Mononuclear cell (primary cell): ENCODE measurements around the gene FBLL1. TPM values are rescaled to one million over a fixed set of nuclear protein-coding genes. Genes with fewer than 3 reads are reported as not detected.

ENCODE experiments used
- H3K27me3 ChIP-seq: 2 replicates; pipeline ENCODE4 v1.6.0; 2011; ENCODE audit warnings: low read length, control low read depth; ENCODE audit not compliant: insufficient read depth
- H3K4me1 ChIP-seq: 2 replicates; pipeline ENCODE4 v1.5.1; 2011; ENCODE audit warnings: mild to moderate bottlenecking, low read length, control low read depth; ENCODE audit not compliant: insufficient read depth
- H3K4me3 ChIP-seq: 2 replicates; pipeline ENCODE4 v1.5.1; 2011; ENCODE audit warnings: mild to moderate bottlenecking, low read length, moderate library complexity
- H3K9me3 ChIP-seq: 2 replicates; pipeline ENCODE4 v1.5.1; 2011; ENCODE audit warnings: low read depth, mild to moderate bottlenecking, control low read depth, low read length
- total RNA-seq: library from RNA; depleted of rRNA; stranded (reverse); fragments of >200 nt; gene quantifications from one replicate; pipeline ENCODE4 v1.2.3, GENCODE V29; 2012

The FBLL1 gene
- not detected for total RNA-seq

DNA sequence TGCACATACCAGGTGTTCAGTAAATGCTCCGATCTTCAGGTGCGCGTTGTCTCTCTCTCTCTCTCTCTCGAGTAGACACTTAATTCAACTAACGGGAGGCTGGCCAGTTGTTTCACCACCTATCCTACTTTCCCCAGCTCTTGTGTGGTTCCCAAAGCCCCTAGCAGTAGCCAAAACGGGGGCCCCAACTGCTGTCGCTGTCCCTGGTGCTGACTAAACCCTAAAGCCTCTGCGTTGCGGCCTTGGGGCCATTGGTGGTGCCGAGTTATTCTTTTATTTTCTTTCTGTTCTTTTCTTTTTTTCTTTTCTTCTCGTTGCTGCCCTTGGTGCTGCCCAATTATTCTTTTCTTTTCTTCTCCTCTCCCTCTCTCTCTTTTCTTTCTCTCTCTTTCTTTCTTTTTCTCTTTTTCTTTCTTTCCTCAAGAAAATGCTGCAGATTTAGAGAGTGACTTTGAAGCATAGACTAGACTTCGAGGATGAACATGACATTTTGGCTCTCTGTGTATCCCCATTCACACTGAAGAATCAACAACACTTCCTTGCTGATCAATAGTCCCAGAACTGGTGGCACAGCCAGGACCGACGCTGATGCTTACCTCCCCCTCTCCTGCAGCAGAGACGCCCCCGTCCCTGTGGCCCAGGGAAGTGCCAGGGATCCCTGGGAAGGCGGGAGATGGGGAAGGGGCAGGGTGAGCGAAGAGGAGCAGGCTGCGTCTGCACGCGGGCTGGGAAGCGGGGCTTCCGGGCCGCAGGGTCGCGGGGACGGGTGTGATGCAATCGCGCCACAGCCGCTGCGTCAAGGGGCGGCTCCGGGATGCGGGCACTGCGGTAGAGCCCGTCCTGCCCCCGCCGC is at the start of gene FBLL1:
FBLL1 (plus strand) TSS at position 785 of the 853 bp plus-strand sequence. CDS start 200 bp downstream, outside the sequence.
- Histone ChIP-seq H3K9me3 (no peaks in the 10 kb centered on the region), H3K27me3 (peaks cover 40% of the 10 kb centered on the region), H3K4me1 (no peaks in the 10 kb centered on the region), H3K4me3 (no peak within 1 kb of the TSS)

DNA sequence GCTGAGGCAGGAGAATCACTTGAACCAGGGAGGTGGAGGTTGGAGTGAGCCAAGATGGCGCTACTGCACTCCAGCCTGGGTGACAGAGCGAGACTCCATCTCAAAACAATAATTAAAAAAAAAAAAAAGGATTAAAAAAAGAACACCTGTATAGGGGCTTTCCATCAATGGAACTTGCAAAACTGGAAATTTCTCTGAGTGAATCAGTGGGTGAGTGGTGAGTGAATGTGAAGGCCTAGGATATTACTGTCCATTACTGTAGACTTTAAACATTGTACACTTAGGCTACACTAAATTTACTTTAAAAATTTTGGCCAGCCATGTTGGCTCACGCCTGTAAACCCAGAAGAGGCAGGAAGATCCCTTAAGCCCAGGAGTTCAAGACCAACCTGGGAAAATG is 48.5 kb upstream of the FBLL1 start:
- H3K4me1 ChIP-seq: no peaks in the 10 kb centered on the region
- no peaks in the 10 kb centered on the region for H3K9me3 ChIP-seq
- H3K27me3 ChIP-seq: no peaks in the 10 kb centered on the region
- H3K4me3 ChIP-seq: no peak overlapping the region

DNA sequence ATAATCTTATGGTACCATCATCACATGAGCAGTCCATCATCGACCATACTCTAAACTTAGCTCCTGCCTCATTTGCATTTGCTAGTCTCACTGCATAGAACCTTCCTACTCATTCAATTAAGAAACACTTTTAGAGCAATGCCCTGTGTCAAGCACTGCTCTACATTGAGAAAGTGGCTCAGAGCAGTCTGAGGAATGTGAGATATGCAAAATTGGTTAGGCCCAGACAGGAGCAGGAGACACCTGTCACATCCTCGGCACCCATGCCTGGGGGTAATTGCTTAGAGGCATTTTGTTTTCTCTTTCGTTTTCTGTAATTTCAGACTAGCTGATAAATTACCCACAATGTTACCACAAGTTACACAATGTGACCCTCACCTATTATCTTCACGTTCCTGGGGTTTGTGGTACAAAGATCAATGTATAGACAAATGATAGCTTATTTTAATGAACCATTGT is 47.7 kb upstream of the FBLL1 start:
- Histone ChIP-seq H3K27me3 (no peaks in the 10 kb centered on the region), H3K4me3 (no peak overlapping the region), H3K9me3 (no peaks in the 10 kb centered on the region), H3K4me1 (peaks cover 4% of the 10 kb centered on the region)

DNA sequence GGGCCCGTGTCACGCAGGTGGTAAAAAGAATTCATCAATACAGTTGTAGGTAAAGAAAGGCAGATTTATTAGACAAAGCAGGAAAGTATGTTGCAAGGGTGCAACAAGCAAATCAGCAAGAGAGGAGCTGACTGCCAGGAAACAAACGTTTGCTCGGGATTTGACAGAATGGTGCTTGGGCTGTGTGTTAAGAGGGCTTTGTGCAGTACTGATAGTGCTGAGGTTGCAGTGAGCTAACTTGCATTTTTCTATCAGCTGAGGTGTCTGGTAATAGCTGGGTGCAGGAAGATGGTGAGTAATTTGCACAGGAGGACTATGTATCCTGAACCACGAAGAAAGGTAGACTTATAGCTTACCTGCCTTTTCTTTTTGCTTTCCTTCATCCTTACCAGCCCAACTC is 46.7 kb upstream of the FBLL1 start:
- Histone ChIP-seq H3K9me3 (no peaks in the 10 kb centered on the region), H3K4me3 (no peak overlapping the region), H3K4me1 (peaks cover 10% of the 10 kb centered on the region), H3K27me3 (no peaks in the 10 kb centered on the region)

DNA sequence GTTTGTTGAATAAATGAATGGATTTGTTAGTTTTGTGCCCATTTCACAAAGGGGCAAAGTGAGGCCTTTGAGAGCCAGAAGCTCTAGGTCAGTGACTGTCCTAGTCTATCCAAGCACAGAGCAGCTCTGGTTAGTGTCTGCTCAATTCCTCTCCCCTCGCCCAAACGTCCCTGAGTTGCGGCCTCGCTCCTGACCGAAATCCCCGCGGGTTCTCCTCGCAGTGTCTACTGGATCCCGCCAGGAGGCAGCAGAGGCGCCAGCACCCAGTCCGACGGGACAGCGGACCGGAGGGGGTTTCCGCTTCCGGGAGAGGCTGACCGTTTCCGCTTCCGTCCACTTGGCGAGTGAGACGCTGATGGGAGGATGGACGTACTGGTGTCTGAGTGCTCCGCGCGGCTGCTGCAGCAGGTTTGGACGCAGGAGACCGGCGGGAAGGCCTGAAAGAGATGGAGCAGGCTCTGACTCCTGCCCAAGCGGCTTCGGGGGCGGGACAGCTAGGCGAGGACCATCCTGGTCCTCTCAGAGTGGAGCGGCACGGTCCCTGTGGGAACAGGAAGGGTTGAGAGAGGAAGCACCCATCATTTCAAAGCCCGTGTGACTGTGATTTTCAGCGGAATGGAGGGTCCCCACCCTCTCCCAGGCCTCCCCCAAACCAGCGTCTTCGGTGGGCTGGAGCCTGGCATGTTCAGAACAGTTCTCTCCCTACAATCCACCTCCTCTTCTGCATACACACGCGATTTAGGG is 42.8 kb upstream of the FBLL1 start, which contains the start of gene RARS1:
RARS1 (plus strand) TSS at position 336 of the 744 bp plus-strand sequence; CDS start at position 364, 28 bp downstream.
- Histone ChIP-seq H3K4me3 (peak within 1 kb of the TSS; percentile 79), H3K4me1 (peaks cover 10% of the 10 kb centered on the region), H3K9me3 (no peaks in the 10 kb centered on the region), H3K27me3 (no peaks in the 10 kb centered on the region)

DNA sequence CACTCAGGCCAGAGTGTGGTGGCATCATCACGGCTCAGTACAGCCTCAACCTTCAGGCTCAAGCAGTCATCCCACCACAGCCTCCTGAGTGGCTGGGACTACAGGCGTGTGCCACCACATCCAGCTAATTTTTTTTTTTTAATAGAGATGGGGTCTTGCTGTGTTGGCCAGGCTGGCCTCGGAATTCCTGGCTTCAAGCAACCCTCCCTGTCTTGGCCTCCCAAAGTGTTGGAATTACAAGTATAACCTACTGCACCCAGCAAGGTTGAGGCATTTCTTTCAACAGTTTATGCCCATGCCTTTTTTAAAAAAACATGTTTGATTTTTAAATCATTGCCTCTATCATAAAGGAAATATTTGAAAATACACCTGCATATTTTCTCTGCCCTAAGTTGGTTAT is 40.0 kb upstream of the FBLL1 start:
- Histone ChIP-seq H3K4me3 (no peak overlapping the region), H3K9me3 (no peaks in the 10 kb centered on the region), H3K4me1 (peaks cover 10% of the 10 kb centered on the region), H3K27me3 (no peaks in the 10 kb centered on the region)

DNA sequence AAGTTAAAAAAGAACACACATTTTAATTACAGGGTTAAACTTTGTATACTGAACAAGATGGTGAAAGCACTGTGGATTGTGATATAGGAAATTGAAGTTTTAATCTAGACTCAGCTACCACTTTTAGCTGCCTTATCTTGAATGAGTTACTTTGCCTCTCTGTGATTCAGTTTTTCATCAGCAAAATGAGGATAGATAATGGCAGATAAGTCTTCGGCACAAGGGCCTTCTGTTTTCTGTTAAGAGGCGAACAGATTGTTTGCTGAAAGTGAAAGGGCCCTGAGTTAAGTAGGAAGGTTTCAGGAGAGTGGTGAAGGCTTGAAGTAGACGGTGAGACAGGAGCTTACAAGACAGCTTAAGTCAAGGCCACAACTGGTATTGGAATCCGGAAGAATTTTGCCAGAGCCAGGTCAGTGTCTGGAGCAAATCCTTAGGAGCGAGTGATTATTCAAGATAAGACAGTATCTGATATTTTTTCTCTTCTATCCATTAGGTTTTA is 35.0 kb upstream of the FBLL1 start:
- no peaks in the 10 kb centered on the region for H3K4me1 ChIP-seq
- no peaks in the 10 kb centered on the region for H3K27me3 ChIP-seq
- no peak overlapping the region for H3K4me3 ChIP-seq
- no peaks in the 10 kb centered on the region for H3K9me3 ChIP-seq

DNA sequence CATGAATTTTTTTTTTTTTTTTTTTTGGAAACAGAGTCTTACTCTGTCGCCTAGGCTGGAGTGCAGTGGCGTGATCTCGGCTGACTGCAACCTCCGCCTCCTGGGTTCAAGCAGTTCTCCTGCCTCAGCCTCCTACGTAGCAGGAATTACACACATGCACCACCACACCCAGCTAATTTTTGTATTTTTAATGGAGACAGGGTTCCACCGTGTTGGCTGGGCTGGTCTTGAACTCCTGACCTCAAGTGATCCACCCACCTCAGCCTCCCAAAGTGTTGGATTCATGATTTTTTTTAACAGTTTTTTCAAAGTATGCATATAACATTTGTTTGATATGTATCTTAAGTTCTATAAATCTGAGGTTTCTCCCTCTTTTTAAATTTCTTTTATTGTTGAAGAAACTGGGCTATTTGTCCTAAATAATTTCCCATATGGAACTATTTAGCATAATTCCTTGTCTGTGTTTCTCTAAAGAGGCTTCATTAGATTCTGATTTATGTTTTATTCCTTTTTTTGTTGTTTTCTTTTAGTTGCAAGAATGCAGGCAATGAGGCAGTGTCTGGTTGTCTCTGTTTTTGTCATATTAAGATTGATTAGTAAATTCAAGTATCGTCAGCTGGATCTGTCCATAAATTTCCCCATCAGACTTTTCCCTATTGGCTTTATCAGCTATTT is 26.4 kb upstream of the FBLL1 start:
- H3K9me3 ChIP-seq: no peaks in the 10 kb centered on the region
- H3K4me1 ChIP-seq: no peaks in the 10 kb centered on the region
- no peaks in the 10 kb centered on the region for H3K27me3 ChIP-seq
- H3K4me3 ChIP-seq: no peak overlapping the region

DNA sequence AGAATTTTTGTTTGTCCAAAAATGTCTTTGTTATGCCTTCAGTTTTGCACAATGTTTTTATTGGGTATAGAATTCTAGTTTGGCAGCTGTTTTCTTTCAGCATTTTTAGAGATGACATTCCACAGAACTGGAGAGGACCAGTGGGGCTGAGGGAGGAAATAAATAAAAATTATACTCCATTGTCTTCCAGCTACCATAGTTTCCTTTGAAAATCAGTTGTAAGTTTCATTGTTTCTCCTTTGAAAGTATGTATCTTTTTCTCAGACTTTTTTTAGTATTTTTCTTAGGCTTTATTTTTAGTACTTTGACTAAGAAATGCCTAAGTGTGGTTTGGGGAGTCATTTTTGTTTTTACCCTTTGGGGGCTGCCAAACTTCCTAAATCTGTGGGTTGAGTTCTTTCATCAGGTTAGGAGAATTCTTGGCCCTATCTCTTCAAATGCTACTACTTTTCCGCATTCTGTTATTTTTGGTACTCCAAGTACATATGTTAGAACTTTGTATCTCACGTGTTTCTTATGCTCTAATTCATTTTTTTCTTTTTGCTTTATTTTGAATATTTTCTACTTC is 15.2 kb upstream of the FBLL1 start:
- H3K27me3 ChIP-seq: no peaks in the 10 kb centered on the region
- peaks cover 12% of the 10 kb centered on the region for H3K9me3 ChIP-seq
- no peak overlapping the region for H3K4me3 ChIP-seq
- H3K4me1 ChIP-seq: no peaks in the 10 kb centered on the region

DNA sequence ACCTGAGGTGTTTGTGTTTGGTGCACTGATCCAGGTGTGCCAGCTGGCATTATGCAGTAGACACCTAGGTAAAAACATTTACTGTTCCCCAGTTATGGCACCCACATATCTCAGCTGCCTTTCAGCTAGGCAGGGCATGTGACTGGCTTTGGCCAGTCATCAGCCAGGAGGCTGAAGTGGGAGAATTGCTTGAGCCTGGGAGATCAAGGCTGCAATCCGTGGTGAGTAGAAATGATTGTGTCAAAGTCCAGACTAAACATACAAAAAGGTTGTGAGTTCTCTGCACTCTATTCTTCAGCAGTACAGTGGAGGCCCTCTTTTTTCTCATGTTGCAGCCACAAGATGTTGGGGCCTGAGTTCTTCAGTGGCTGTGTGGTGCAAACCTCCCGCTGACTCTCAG is 3.2 kb upstream of the FBLL1 start:
- peaks cover 27% of the 10 kb centered on the region for H3K27me3 ChIP-seq
- H3K9me3 ChIP-seq: no peaks in the 10 kb centered on the region
- H3K4me1 ChIP-seq: no peaks in the 10 kb centered on the region
- no peak overlapping the region for H3K4me3 ChIP-seq

DNA sequence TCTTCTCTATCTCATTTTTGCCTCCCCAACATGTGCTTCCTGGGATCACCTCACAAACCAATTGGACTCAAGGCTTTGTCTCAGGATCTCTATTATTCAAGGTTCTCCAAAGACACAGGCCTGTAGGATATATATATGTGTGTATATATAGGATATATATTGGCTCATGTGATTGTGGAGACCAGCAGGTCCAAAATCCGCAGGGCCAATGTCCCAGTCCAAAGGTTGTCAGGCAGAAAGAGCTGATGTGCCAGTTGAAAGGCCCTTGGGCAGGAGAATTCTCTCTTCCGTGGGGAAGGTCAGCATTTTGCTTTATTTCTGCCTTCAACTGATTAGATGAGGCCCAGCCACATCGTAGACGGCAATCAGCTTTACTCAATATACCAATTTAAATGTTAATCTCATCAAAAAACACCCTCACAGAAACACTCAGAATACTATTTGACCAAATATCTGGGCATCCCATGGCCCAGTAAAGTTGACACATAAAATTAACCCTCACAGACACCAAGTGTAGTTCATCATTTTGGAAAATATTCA is 1.3 kb upstream of the FBLL1 start:
- peaks cover 40% of the 10 kb centered on the region for H3K27me3 ChIP-seq
- no peaks in the 10 kb centered on the region for H3K9me3 ChIP-seq
- H3K4me3 ChIP-seq: no peak overlapping the region
- H3K4me1 ChIP-seq: no peaks in the 10 kb centered on the region

DNA sequence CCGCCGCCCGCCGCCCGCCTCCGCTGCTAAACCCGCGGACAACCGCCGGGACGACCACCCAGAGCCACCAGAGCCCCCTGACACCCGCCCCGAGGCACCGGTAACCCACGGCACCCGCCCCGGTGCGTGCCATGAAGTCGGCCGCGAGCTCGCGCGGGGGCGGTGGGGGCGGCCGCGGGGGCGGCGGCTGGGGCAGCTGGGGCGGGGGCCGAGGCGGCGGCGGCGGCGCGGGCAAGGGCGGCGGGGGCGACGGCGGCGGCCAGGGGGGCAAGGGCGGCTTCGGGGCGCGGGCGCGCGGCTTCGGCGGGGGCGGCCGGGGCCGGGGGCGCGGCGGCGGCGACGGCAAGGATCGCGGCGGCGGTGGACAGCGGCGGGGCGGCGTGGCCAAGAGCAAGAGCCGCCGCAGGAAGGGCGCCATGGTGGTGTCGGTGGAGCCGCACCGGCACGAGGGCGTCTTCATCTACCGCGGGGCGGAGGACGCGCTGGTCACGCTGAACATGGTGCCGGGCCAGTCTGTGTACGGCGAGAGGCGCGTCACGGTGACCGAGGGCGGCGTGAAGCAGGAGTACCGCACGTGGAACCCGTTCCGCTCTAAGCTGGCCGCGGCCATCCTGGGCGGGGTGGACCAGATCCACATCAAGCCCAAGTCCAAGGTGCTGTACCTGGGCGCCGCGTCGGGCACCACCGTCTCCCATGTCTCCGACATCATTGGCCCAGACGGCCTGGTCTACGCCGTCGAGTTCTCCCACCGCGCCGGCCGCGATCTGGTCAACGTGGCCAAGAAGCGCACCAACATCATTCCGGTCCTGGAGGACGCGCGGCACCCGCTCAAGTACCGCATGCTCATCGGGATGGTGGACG is 499 bp downstream of the FBLL1 start:
- H3K9me3 ChIP-seq: no peaks in the 10 kb centered on the region
- H3K27me3 ChIP-seq: peaks cover 40% of the 10 kb centered on the region
- no peaks in the 10 kb centered on the region for H3K4me1 ChIP-seq
- no peak overlapping the region for H3K4me3 ChIP-seq

DNA sequence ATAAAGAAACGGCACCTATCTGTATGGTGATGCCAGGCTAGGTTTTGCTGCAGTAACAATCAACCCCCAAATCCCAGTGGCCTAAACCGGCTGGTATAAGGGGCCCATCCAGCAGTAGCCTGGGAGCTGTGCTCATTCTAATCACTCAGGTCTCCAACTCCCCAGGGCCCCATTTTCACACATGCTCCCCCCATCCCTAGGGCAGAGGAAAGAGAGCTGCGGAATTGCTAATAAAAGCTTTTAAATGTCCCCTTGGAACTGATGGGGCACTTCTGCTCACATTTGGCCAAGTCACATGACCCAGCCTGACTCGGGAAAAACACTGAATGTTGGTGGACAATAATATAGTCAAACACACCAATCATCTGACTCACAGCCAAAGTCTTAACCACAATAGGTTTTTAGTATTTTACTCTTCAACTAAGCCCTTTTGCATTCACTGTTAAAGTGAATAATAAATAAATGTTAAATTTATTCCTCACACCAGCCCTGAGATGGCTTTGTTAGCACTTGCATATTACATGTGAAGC is 1.6 kb downstream of the FBLL1 start:
- H3K9me3 ChIP-seq: no peaks in the 10 kb centered on the region
- H3K4me3 ChIP-seq: no peak overlapping the region
- no peaks in the 10 kb centered on the region for H3K4me1 ChIP-seq
- peaks cover 40% of the 10 kb centered on the region for H3K27me3 ChIP-seq
